H9 (cell line): ENCODE measurements around the gene ZNF521. TPM values are rescaled to one million over a fixed set of nuclear protein-coding genes. Genes with fewer than 3 reads are reported as not detected.

Source experiments
- DNase-seq: peaks from one replicate; pipeline ENCODE4 v3.0.0-alpha.2; 2017
- H2AFZ ChIP-seq: one replicate; pipeline ENCODE4 v1.6.1; 2013; ENCODE audit warnings: mild to moderate bottlenecking, low read length, control low read depth, moderate library complexity
- H2AK5ac ChIP-seq: 2 replicates; pipeline ENCODE4 v1.6.1; 2013; ENCODE audit warnings: low read length, control low read depth, mixed read lengths; ENCODE audit not compliant: insufficient read length
- H2BK120ac ChIP-seq: one replicate; pipeline ENCODE4 v1.6.1; 2013; ENCODE audit warnings: low read depth, mild to moderate bottlenecking, low read length, control low read depth, inconsistent platforms; ENCODE audit not compliant: poor library complexity, severe bottlenecking
- H2BK12ac ChIP-seq: 2 replicates; pipeline ENCODE4 v1.6.1; 2013; ENCODE audit warnings: low read length, control low read depth, mixed read lengths, low read depth; ENCODE audit not compliant: insufficient read length
- H2BK15ac ChIP-seq: 2 replicates; pipeline ENCODE4 v1.6.1; 2013; ENCODE audit warnings: low read depth, low read length, control low read depth
- H2BK20ac ChIP-seq: one replicate; pipeline ENCODE4 v1.6.1; 2013; ENCODE audit warnings: low read depth, mild to moderate bottlenecking, low read length, control low read depth, inconsistent platforms; ENCODE audit not compliant: poor library complexity, severe bottlenecking
- H2BK5ac ChIP-seq: 2 replicates; pipeline ENCODE4 v1.6.1; 2013; ENCODE audit warnings: low read length, control low read depth, mixed read lengths; ENCODE audit not compliant: insufficient read length
- H3K14ac ChIP-seq: 2 replicates; pipeline ENCODE4 v1.6.1; 2013; ENCODE audit warnings: low read length, control low read depth; ENCODE audit not compliant: insufficient read depth
- H3K18ac ChIP-seq: 2 replicates; pipeline ENCODE4 v1.6.1; 2013; ENCODE audit warnings: low read depth, mild to moderate bottlenecking, mixed read lengths, low read length, control low read depth; ENCODE audit not compliant: insufficient read length
- H3K23ac ChIP-seq: 2 replicates; pipeline ENCODE4 v1.6.1; 2013; ENCODE audit warnings: low read length, control low read depth, mixed read lengths, low read depth; ENCODE audit not compliant: insufficient read length
- H3K23me2 ChIP-seq: 2 replicates; pipeline ENCODE4 v1.6.1; 2013; ENCODE audit warnings: low read depth, mild to moderate bottlenecking, mixed read lengths, low read length, control low read depth; ENCODE audit not compliant: insufficient read length, poor library complexity, severe bottlenecking
- H3K27ac ChIP-seq: 2 replicates; pipeline ENCODE4 v1.5.1; 2013; ENCODE audit warnings: low read length, control low read depth, mixed read lengths, low read depth; ENCODE audit not compliant: insufficient read length
- H3K27me3 ChIP-seq: 2 replicates; pipeline ENCODE4 v1.6.1; 2013; ENCODE audit warnings: low read length, control low read depth, inconsistent platforms; ENCODE audit not compliant: insufficient read depth
- H3K4ac ChIP-seq: 2 replicates; pipeline ENCODE4 v1.6.1; 2013; ENCODE audit warnings: low read depth, mild to moderate bottlenecking, control low read depth, inconsistent platforms, low read length, moderate library complexity
- H3K4me1 ChIP-seq: 2 replicates; pipeline ENCODE4 v1.6.1; 2013; ENCODE audit warnings: low read length, control low read depth, inconsistent platforms; ENCODE audit not compliant: insufficient read depth
- H3K4me2 ChIP-seq: 2 replicates; pipeline ENCODE4 v1.6.1; 2013; ENCODE audit warnings: low read length, control low read depth, mixed read lengths; ENCODE audit not compliant: insufficient read length, insufficient read depth
- H3K56ac ChIP-seq: 2 replicates; pipeline ENCODE4 v1.6.1; 2013; ENCODE audit warnings: low read depth, mild to moderate bottlenecking, mixed read lengths, low read length, control low read depth; ENCODE audit not compliant: insufficient read length
- H3K79me1 ChIP-seq: 2 replicates; pipeline ENCODE4 v1.6.1; 2013; ENCODE audit warnings: low read depth, mild to moderate bottlenecking, moderate library complexity, low read length, control low read depth, inconsistent platforms; ENCODE audit not compliant: insufficient read depth, poor library complexity, severe bottlenecking
- H3K79me2 ChIP-seq: 2 replicates; pipeline ENCODE4 v1.6.1; 2013; ENCODE audit warnings: low read length, control low read depth, inconsistent platforms; ENCODE audit not compliant: insufficient read depth
- H3K9ac ChIP-seq: 2 replicates; pipeline ENCODE4 v1.6.1; 2013; ENCODE audit warnings: low read length, control low read depth, mixed read lengths; ENCODE audit not compliant: insufficient read length; ENCODE audit errors: extremely low read depth
- H3K9me3 ChIP-seq: one replicate; pipeline ENCODE4 v1.6.1; 2013; ENCODE audit warnings: low read depth, low read length, inconsistent platforms; ENCODE audit not compliant: control insufficient read depth
- H3T11ph ChIP-seq: one replicate; pipeline ENCODE4 v1.6.1; 2013; ENCODE audit warnings: mild to moderate bottlenecking, low read length, control low read depth, inconsistent platforms
- H4K20me1 ChIP-seq: one replicate; pipeline ENCODE4 v1.6.1; 2013; ENCODE audit not compliant: control insufficient read depth, insufficient read length, insufficient read depth
- H4K5ac ChIP-seq: 2 replicates; pipeline ENCODE4 v1.6.1; 2013; ENCODE audit warnings: low read depth, mild to moderate bottlenecking, mixed read lengths, low read length, control low read depth; ENCODE audit not compliant: insufficient read length
- H4K8ac ChIP-seq: replicated peaks from 2 replicates; pipeline ENCODE4 v1.6.1; 2013; ENCODE audit warnings: low read length, control low read depth, mixed read lengths, low read depth; ENCODE audit not compliant: insufficient read length
- H4K91ac ChIP-seq: 2 replicates; pipeline ENCODE4 v1.6.1; 2013; ENCODE audit warnings: low read depth, mild to moderate bottlenecking, moderate library complexity, mixed read lengths, low read length, control low read depth; ENCODE audit not compliant: insufficient read length
- H3K27ac Mint-ChIP-seq, 3 experiments: 2 replicates in 2 of 3; 3 replicates in 1 of 3; pipeline ENCODE4 v1.8.0; 2020 to 2021; ENCODE audit warnings: mixed read lengths in 3 of 3, mild to moderate bottlenecking in 1 of 3, moderate library complexity in 1 of 3
- H3K27me3 Mint-ChIP-seq: 2 replicates; pipeline ENCODE4 v1.8.0; 2021; ENCODE audit warnings: low read depth, mild to moderate bottlenecking, moderate library complexity, mixed read lengths
- H3K36me3 Mint-ChIP-seq, 3 experiments: 2 replicates in 2 of 3; 3 replicates in 1 of 3; pipeline ENCODE4 v1.8.0; 2020 to 2021; ENCODE audit warnings: low read depth in 3 of 3, mixed read lengths in 3 of 3; ENCODE audit not compliant: insufficient read depth in 1 of 3
- H3K4me1 Mint-ChIP-seq, 2 experiments: 2 replicates each; pipeline ENCODE4 v1.8.0; 2020; ENCODE audit warnings: mixed read lengths in 2 of 2
- H3K4me3 Mint-ChIP-seq, 2 experiments: 2 replicates in 1 of 2; 3 replicates in 1 of 2; pipeline ENCODE4 v1.8.0; 2020 to 2021; ENCODE audit warnings: mild to moderate bottlenecking in 2 of 2, mixed read lengths in 2 of 2, moderate library complexity in 1 of 2
- H3K9me3 Mint-ChIP-seq, 2 experiments: 2 replicates in 1 of 2; 3 replicates in 1 of 2; pipeline ENCODE4 v1.8.0; 2020; ENCODE audit warnings: mild to moderate bottlenecking in 2 of 2, mixed read lengths in 2 of 2, moderate library complexity in 1 of 2
- WGBS: extraction: QIAGEN DNeasy Blood & Tissue Kit; methylation state at CpG from one replicate; pipeline ENCODE4 v1.1.7; 2013; ENCODE audit warnings: missing lambda C conversion rate, low lambda C conversion rate, mixed read lengths; ENCODE audit not compliant: insufficient read length; ENCODE audit errors: extremely low coverage; 5-methylcytosine and 5-hydroxymethylcytosine counted together
- total RNA-seq: library from RNA; stranded (reverse); gene quantifications from 2 replicates; pipeline ENCODE4 v1.2.1, GENCODE V29; 2021
- TF ChIP-seq, protein P1 (sequence below): fragments of 200-600 bp; sonication (generic); conservative IDR thresholded peaks from 3 replicates; pipeline ENCODE4 v1.8.0; 2021; ENCODE audit warnings: antibody characterized with exemption, mild to moderate bottlenecking

The ZNF521 gene
- total RNA-seq, 1 experiment from 2014 or later, result 3.3 TPM

DNA sequence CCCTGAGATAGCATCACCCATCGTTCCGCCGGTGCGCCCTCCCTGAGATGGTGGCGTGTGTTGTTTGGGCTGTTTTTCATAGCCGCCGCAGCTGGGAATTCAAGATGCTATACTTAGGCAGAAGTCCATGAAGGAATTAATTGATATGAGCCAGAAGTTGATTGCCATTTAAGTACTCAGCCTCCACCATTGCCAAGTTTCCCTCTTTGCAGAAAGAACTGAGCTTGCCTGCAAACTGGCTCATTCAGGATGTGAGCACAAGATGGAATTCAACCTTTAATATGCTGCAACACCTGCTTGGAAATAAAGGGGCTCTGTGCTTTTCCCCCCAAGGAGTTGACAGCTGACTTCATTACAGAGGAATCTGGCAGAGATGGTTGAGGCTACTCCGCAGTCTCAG lies 295.5 kb downstream of the ZNF521 start:
- Histone ChIP-seq H4K8ac (no peak overlapping the region), H3K4me1 (no peaks in the 10 kb centered on the region), H3K9me3 (no peaks in the 10 kb centered on the region), H4K5ac (no peak overlapping the region), H3K23me2 (no peaks in the 10 kb centered on the region), H3K56ac (no peak overlapping the region), H3T11ph (no peak overlapping the region), H4K20me1 (no peaks in the 10 kb centered on the region), H3K79me1 (no peaks in the 10 kb centered on the region), H2BK15ac (no peak overlapping the region), H4K91ac (no peak overlapping the region), H2AK5ac (no peak overlapping the region), H3K9ac (no peak overlapping the region), H3K27ac (no peak overlapping the region), H2AFZ (no peak overlapping the region), H3K18ac (no peak overlapping the region), H3K23ac (no peak overlapping the region), H3K4ac (no peak overlapping the region), H2BK20ac (no peak overlapping the region), H3K4me2 (no peak overlapping the region), H2BK12ac (no peak overlapping the region), H3K14ac (no peak overlapping the region), H2BK5ac (no peak overlapping the region), H3K79me2 (no peaks in the 10 kb centered on the region), H2BK120ac (no peak overlapping the region), H3K27me3 (peaks cover 6% of the 10 kb centered on the region; the same call in 1 of the 2 replicates)
- Mint-ChIP-seq H3K4me1 (peaks cover 3% of the 10 kb centered on the region in 2 experiments; a peak in 2 of 4 replicates), H3K36me3 (no peaks in the 10 kb centered on the region), H3K27me3 (peaks cover 7% of the 10 kb centered on the region), H3K9me3 (no peaks in the 10 kb centered on the region), H3K4me3 (no peak overlapping the region), H3K27ac (no peak overlapping the region)
- TF ChIP-seq, protein P1, sequence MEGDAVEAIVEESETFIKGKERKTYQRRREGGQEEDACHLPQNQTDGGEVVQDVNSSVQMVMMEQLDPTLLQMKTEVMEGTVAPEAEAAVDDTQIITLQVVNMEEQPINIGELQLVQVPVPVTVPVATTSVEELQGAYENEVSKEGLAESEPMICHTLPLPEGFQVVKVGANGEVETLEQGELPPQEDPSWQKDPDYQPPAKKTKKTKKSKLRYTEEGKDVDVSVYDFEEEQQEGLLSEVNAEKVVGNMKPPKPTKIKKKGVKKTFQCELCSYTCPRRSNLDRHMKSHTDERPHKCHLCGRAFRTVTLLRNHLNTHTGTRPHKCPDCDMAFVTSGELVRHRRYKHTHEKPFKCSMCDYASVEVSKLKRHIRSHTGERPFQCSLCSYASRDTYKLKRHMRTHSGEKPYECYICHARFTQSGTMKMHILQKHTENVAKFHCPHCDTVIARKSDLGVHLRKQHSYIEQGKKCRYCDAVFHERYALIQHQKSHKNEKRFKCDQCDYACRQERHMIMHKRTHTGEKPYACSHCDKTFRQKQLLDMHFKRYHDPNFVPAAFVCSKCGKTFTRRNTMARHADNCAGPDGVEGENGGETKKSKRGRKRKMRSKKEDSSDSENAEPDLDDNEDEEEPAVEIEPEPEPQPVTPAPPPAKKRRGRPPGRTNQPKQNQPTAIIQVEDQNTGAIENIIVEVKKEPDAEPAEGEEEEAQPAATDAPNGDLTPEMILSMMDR, result no peak
- WGBS, result no CpG with 5 or more reads among the region's 8 CpGs
- DNase-seq, result no peak
